HL-60 (cell line): ENCODE data around the gene OR2A12.

Experiments used
- DNase-seq, 2 experiments: peaks; one replicate each; pipeline ENCODE4 v3.0.0-alpha.2; 2010 to 2020; ENCODE audit warnings: low read depth in 1 of 2, low spot score in 1 of 2
- H3K27ac ChIP-seq: fragments of 250-450 bp; sonication (Bioruptor Pico); replicated peaks from 2 replicates; pipeline ENCODE4 v1.5.1; 2020; ENCODE audit warnings: mild to moderate bottlenecking, moderate library complexity
- H3K27me3 ChIP-seq: fragments of 250-450 bp; sonication (Bioruptor Pico); 2 replicates; pipeline ENCODE4 v1.5.1; 2021; ENCODE audit warnings: mild to moderate bottlenecking, moderate library complexity; ENCODE audit not compliant: insufficient read depth, poor library complexity, severe bottlenecking
- H3K4me3 ChIP-seq: replicated peaks from 2 replicates; pipeline ENCODE4 v1.5.1; 2011; ENCODE audit warnings: mild to moderate bottlenecking, control low read depth, low read length; ENCODE audit not compliant: insufficient read depth
- CTCF ChIP-seq: IDR thresholded peaks from one replicate; pipeline ENCODE4 v1.5.1; 2011; ENCODE audit warnings: low read length, control low read depth, inconsistent platforms; ENCODE audit not compliant: insufficient read depth
- GABPA ChIP-seq: IDR thresholded peaks from 2 replicates; pipeline ENCODE4 v1.6.1; 2012; ENCODE audit warnings: low read depth
- POLR2AphosphoS5 ChIP-seq: IDR thresholded peaks from 2 replicates; pipeline ENCODE4 v1.6.1; 2012; ENCODE audit warnings: low read depth
- REST ChIP-seq: IDR thresholded peaks from 2 replicates; pipeline ENCODE4 v1.6.1; 2012; ENCODE audit warnings: low read depth; ENCODE audit not compliant: insufficient replicate concordance
- SPI1 ChIP-seq: IDR thresholded peaks from 2 replicates; pipeline ENCODE4 v1.6.1; 2012; ENCODE audit warnings: low read depth, mild to moderate bottlenecking, borderline replicate concordance

Gene OR2A12

DNA sequence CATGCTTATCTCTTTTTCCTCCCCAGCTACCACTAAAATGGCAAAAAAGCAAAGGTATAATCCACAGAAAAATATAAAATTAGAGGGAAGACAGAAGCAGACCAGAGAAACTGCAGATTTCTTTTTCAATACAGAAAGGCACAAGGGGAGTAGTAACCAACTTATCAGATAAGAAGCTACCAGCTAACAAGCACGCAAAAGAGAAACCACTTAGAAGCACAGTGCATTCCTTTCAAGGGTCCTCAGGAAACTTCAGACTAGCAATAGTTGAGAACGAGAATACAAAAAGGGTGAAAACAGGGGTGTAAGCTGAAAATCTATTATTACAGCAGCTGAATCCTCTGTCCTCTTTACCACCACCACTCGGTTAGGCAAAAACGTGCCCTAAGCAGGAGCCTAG lies 47.2 kb upstream of the OR2A12 start:
- H3K4me3 ChIP-seq, result no peak overlapping the region
- no peaks in the 10 kb centered on the region for H3K27me3 ChIP-seq
- DNase-seq, result no peak
- H3K27ac ChIP-seq, result no peak overlapping the region
- no peak for TF ChIP-seq SPI1
- no peak for TF ChIP-seq POLR2AphosphoS5
- no peak for TF ChIP-seq CTCF
- TF ChIP-seq REST, result no peak
- TF ChIP-seq GABPA, result no peak

DNA sequence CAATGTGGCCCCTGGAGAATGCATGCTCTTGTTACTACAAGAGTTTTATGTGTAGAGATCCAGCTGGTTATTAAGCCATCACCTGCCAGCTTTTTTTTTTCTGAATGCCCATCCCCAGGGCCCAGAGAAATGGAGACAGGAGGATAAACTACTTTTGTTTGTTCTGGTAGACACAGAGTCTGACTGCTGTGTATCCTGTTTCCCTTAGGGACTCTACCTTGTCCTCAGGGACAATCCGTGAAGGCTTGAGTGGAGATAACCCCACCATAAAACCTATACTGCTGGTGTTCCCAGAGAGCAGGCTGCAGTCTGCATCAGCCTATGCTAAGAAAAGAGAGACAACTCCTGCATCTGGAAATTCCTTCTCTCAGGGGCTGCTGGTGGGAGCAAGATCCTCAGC lies 37.4 kb upstream of the OR2A12 start, which contains the start of gene OR2A5:
Gene OR2A5 (plus strand): TSS at position 301 of the 400 bp plus-strand sequence. CDS start 1,454 bp downstream, outside the sequence.
- Histone ChIP-seq H3K27ac (no peak within 1 kb of the TSS), H3K4me3 (no peak within 1 kb of the TSS), H3K27me3 (no peaks in the 10 kb centered on the region)
- no peak for TF ChIP-seq CTCF
- TF ChIP-seq SPI1, result no peak
- TF ChIP-seq GABPA, result no peak
- TF ChIP-seq REST, result no peak
- no peak for DNase-seq

DNA sequence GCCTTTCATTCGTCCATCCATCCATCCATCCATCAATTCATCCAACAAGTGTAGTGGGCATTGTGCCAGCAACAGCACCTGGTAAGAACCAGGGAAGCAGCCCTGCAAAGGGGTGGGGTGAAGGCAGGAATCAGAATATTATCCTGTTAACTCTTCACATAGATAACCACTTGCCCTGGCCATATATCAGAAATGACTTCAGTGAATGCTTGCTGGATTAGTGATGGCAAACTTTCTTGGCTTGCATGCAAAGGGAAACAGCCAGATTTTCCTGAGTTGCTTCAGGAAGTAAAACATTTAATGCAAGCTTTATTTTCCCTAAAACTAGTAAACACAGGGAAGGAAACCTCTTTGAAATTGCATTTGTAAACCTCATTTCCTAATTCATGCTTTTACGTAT lies 36.6 kb upstream of the OR2A12 start:
- no peak for TF ChIP-seq REST
- no peak for TF ChIP-seq SPI1
- no peak for TF ChIP-seq GABPA
- no peak for TF ChIP-seq CTCF
- no peak for TF ChIP-seq POLR2AphosphoS5
- H3K4me3 ChIP-seq, result no peak overlapping the region
- DNase-seq, result no peak
- H3K27ac ChIP-seq, result no peak overlapping the region
- no peaks in the 10 kb centered on the region for H3K27me3 ChIP-seq
